GM23338 (cell line): Measurements from ENCODE around the gene WDR26. TPM values are rescaled to one million over a fixed set of nuclear protein-coding genes. Genes with fewer than 3 reads are reported as not detected.

ENCODE experiments used
- ATAC-seq: fragments of 200-7000 bp; cut with Tn5 transposase; 3 replicates; pipeline ENCODE4 v1.9.1; 2020
- DNase-seq: peaks from one replicate; pipeline ENCODE4 v3.0.0-alpha.2; 2015; ENCODE audit warnings: low spot score
- H2AFZ ChIP-seq: fragments of 200-600 bp; sonication (generic); 2 replicates; pipeline ENCODE4 v1.8.0; 2016; ENCODE audit warnings: antibody characterized with exemption, mild to moderate bottlenecking, moderate library complexity
- H3F3A ChIP-seq: fragments of 200-600 bp; sonication (generic); replicated peaks from 2 replicates; pipeline ENCODE4 v1.8.0; 2017; ENCODE audit warnings: antibody characterized with exemption, mixed run types, low read depth
- H3K27ac ChIP-seq: fragments of 200-600 bp; sonication (generic); 2 replicates; pipeline ENCODE4 v1.6.1; 2016; ENCODE audit warnings: low read depth
- H3K27me3 ChIP-seq: fragments of 200-600 bp; sonication (generic); 2 replicates; pipeline ENCODE4 v1.8.0; 2016; ENCODE audit warnings: mild to moderate bottlenecking, mixed run types, moderate library complexity; ENCODE audit not compliant: insufficient read depth
- H3K36me3 ChIP-seq: fragments of 200-600 bp; sonication (generic); 2 replicates; pipeline ENCODE4 v1.8.0; 2016; ENCODE audit warnings: mild to moderate bottlenecking; ENCODE audit not compliant: insufficient read depth
- H3K4me1 ChIP-seq: fragments of 200-600 bp; sonication (generic); 2 replicates; pipeline ENCODE4 v1.8.0; 2016; ENCODE audit warnings: mild to moderate bottlenecking, moderate library complexity; ENCODE audit not compliant: insufficient read depth
- H3K4me2 ChIP-seq: fragments of 200-600 bp; sonication (generic); 2 replicates; pipeline ENCODE4 v1.7.1; 2017; ENCODE audit warnings: mixed run types
- H3K4me3 ChIP-seq: fragments of 200-600 bp; sonication (generic); 2 replicates; pipeline ENCODE4 v1.6.1; 2016; ENCODE audit warnings: mixed run types
- H3K79me2 ChIP-seq: fragments of 200-600 bp; sonication (generic); replicated peaks from 2 replicates; pipeline ENCODE4 v1.8.0; 2017; ENCODE audit warnings: mild to moderate bottlenecking; ENCODE audit not compliant: insufficient read depth
- H3K9me2 ChIP-seq: fragments of 200-600 bp; sonication (generic); 2 replicates; pipeline ENCODE4 v1.8.0; 2017; ENCODE audit not compliant: insufficient read depth
- H4K20me1 ChIP-seq: fragments of 200-600 bp; sonication (generic); replicated peaks from 2 replicates; pipeline ENCODE4 v1.8.0; 2017; ENCODE audit warnings: mild to moderate bottlenecking; ENCODE audit not compliant: insufficient read depth
- H3K27ac Mint-ChIP-seq: 2 replicates; pipeline ENCODE4 v1.8.0; 2020; ENCODE audit warnings: inconsistent platforms, mild to moderate bottlenecking, moderate library complexity, mixed read lengths
- H3K27me3 Mint-ChIP-seq: 3 replicates; pipeline ENCODE4 v1.8.0; 2022; ENCODE audit warnings: low read depth, mild to moderate bottlenecking, moderate library complexity, mixed read lengths, inconsistent platforms; ENCODE audit not compliant: insufficient read depth, poor library complexity
- H3K36me3 Mint-ChIP-seq: 3 replicates; pipeline ENCODE4 v1.8.0; 2021; ENCODE audit warnings: low read depth, mild to moderate bottlenecking, inconsistent platforms, moderate library complexity, mixed read lengths
- H3K4me1 Mint-ChIP-seq: 3 replicates; pipeline ENCODE4 v1.8.0; 2020; ENCODE audit warnings: mild to moderate bottlenecking, inconsistent platforms, mixed read lengths
- H3K4me3 Mint-ChIP-seq: 3 replicates; pipeline ENCODE4 v1.8.0; 2021; ENCODE audit warnings: moderate library complexity, mild to moderate bottlenecking, inconsistent platforms, mixed read lengths
- H3K9me3 Mint-ChIP-seq: 3 replicates; pipeline ENCODE4 v1.8.0; 2020; ENCODE audit warnings: moderate library complexity, mild to moderate bottlenecking, inconsistent platforms, mixed read lengths
- CREB1 ChIP-seq: fragments of 250-450 bp; sonication (Bioruptor Pico); IDR thresholded peaks from 2 replicates; pipeline ENCODE4 v1.5.0; 2020; ENCODE audit warnings: low read depth, mild to moderate bottlenecking, moderate library complexity
- CTCF ChIP-seq, 2 experiments: fragments of 200-600 bp in 1 of 2; sonication (generic) in 1 of 2; conservative IDR thresholded peaks; 2 replicates each; pipeline versions ENCODE4 v1.5.1 to v1.6.1; 2016 to 2017; ENCODE audit warnings: antibody characterized with exemption in 2 of 2, low read depth in 2 of 2, mild to moderate bottlenecking in 2 of 2, moderate library complexity in 1 of 2
- EZH2 ChIP-seq: fragments of 200-600 bp; sonication (generic); IDR thresholded peaks from one replicate; pipeline ENCODE4 v1.8.0; 2017; ENCODE audit warnings: antibody characterized with exemption, mild to moderate bottlenecking, low read depth; ENCODE audit not compliant: unreplicated experiment
- EZH2phosphoT487 ChIP-seq: fragments of 200-600 bp; sonication (generic); IDR thresholded peaks from one replicate; pipeline ENCODE4 v1.8.1; 2018; ENCODE audit warnings: antibody characterized with exemption; ENCODE audit not compliant: unreplicated experiment
- JUNB ChIP-seq: IDR thresholded peaks from one replicate; pipeline ENCODE4 v1.6.1; 2016; ENCODE audit warnings: antibody characterized with exemption; ENCODE audit not compliant: unreplicated experiment
- STAT1 ChIP-seq: IDR thresholded peaks from one replicate; pipeline ENCODE4 v1.6.1; 2016; ENCODE audit warnings: antibody characterized with exemption; ENCODE audit not compliant: unreplicated experiment
- ZNF331 ChIP-seq: fragments of 250-450 bp; sonication (Bioruptor Pico); IDR thresholded peaks from 2 replicates; pipeline ENCODE4 v1.5.0; 2020; ENCODE audit warnings: low read depth, mild to moderate bottlenecking, moderate library complexity
- polyA plus RNA-seq: library from polyadenylated mRNA; unstranded; fragments of >200 nt; fragmentation: Nextera tagmentation; extraction: Ambion mirVana; gene quantifications from 2 replicates; pipeline ENCODE4 v1.2.1, GENCODE V29; 2016
- total RNA-seq: library from RNA; depleted of rRNA; stranded (reverse); fragments of >200 nt; shearing (Covaris generic); gene quantifications from 2 replicates; pipeline ENCODE4 v1.2.3, GENCODE V29; 2014
- TF ChIP-seq, protein P1 (sequence below): fragments of 250-450 bp; sonication (Bioruptor Pico); IDR thresholded peaks from 2 replicates; pipeline ENCODE4 v1.5.0; 2020; ENCODE audit warnings: mild to moderate bottlenecking, moderate library complexity

WDR26 gene
- total and polyA plus RNA-seq, 2 experiments from 2014 or later, result 16.9 to 74.6 TPM

DNA sequence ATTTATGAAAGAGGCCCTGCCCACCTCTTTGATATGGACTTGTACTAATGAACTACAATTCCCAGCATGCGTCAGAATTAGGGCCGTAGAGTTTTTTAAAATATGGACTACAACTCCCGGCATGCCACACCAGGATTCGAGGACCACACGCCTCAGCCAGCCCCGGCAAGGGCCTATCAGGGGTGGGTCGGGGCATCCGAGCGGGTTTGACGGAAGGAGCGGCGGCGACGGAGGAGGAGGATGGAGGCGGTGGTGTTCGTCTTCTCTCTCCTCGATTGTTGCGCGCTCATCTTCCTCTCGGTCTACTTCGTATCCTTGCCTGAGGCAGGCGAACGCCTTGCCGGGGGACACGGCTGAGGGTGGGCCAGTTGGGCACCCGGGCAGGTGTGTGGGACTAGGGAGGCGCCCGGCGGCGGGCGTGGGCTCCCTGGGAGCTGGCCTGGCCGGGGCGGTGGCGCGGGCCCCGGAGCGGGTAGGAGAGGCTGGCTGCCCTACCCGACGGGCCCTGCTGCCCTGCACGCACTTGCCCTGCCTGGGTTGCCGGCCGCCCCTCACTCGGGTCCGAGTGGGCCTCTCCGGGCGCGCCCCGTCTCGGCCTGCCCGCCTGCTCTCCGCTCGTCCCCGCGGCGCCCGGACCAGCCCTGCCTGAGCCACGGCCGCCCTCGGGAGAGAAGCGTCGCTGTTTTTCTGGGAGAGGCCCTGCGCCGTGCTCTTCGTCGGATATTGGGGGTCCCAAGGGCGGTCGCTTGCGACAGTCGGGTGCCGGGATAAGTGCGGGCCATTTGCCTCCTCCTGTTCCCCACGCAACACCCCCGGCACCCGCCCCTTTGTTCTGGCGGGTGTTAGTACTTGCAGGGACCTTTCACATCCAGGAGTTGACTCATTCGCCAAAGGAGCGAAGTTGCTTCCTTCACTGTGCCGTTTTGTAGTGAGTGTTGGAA lies 77.6 kb downstream of the WDR26 start, which contains the start of gene CNIH4 (continued):
- TF ChIP-seq CREB1 (CRISPR knock-in tag) (peak; percentile 66), STAT1 (no peak), EZH2 (no peak)
- TF ChIP-seq, protein P1, sequence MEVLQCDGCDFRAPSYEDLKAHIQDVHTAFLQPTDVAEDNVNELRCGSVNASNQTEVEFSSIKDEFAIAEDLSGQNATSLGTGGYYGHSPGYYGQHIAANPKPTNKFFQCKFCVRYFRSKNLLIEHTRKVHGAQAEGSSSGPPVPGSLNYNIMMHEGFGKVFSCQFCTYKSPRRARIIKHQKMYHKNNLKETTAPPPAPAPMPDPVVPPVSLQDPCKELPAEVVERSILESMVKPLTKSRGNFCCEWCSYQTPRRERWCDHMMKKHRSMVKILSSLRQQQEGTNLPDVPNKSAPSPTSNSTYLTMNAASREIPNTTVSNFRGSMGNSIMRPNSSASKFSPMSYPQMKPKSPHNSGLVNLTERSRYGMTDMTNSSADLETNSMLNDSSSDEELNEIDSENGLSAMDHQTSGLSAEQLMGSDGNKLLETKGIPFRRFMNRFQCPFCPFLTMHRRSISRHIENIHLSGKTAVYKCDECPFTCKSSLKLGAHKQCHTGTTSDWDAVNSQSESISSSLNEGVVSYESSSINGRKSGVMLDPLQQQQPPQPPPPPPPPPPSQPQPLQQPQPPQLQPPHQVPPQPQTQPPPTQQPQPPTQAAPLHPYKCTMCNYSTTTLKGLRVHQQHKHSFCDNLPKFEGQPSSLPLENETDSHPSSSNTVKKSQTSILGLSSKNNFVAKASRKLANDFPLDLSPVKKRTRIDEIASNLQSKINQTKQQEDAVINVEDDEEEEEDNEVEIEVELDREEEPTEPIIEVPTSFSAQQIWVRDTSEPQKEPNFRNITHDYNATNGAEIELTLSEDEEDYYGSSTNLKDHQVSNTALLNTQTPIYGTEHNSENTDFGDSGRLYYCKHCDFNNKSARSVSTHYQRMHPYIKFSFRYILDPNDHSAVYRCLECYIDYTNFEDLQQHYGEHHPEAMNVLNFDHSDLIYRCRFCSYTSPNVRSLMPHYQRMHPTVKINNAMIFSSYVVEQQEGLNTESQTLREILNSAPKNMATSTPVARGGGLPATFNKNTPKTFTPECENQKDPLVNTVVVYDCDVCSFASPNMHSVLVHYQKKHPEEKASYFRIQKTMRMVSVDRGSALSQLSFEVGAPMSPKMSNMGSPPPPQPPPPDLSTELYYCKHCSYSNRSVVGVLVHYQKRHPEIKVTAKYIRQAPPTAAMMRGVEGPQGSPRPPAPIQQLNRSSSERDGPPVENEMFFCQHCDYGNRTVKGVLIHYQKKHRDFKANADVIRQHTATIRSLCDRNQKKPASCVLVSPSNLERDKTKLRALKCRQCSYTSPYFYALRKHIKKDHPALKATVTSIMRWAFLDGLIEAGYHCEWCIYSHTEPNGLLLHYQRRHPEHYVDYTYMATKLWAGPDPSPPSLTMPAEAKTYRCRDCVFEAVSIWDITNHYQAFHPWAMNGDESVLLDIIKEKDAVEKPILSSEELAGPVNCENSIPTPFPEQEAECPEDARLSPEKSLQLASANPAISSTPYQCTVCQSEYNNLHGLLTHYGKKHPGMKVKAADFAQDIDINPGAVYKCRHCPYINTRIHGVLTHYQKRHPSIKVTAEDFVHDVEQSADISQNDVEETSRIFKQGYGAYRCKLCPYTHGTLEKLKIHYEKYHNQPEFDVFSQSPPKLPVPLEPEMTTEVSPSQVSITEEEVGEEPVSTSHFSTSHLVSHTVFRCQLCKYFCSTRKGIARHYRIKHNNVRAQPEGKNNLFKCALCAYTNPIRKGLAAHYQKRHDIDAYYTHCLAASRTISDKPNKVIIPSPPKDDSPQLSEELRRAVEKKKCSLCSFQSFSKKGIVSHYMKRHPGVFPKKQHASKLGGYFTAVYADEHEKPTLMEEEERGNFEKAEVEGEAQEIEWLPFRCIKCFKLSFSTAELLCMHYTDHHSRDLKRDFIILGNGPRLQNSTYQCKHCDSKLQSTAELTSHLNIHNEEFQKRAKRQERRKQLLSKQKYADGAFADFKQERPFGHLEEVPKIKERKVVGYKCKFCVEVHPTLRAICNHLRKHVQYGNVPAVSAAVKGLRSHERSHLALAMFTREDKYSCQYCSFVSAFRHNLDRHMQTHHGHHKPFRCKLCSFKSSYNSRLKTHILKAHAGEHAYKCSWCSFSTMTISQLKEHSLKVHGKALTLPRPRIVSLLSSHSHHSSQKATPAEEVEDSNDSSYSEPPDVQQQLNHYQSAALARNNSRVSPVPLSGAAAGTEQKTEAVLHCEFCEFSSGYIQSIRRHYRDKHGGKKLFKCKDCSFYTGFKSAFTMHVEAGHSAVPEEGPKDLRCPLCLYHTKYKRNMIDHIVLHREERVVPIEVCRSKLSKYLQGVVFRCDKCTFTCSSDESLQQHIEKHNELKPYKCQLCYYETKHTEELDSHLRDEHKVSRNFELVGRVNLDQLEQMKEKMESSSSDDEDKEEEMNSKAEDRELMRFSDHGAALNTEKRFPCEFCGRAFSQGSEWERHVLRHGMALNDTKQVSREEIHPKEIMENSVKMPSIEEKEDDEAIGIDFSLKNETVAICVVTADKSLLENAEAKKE (CRISPR knock-in tag), result no peak

DNA sequence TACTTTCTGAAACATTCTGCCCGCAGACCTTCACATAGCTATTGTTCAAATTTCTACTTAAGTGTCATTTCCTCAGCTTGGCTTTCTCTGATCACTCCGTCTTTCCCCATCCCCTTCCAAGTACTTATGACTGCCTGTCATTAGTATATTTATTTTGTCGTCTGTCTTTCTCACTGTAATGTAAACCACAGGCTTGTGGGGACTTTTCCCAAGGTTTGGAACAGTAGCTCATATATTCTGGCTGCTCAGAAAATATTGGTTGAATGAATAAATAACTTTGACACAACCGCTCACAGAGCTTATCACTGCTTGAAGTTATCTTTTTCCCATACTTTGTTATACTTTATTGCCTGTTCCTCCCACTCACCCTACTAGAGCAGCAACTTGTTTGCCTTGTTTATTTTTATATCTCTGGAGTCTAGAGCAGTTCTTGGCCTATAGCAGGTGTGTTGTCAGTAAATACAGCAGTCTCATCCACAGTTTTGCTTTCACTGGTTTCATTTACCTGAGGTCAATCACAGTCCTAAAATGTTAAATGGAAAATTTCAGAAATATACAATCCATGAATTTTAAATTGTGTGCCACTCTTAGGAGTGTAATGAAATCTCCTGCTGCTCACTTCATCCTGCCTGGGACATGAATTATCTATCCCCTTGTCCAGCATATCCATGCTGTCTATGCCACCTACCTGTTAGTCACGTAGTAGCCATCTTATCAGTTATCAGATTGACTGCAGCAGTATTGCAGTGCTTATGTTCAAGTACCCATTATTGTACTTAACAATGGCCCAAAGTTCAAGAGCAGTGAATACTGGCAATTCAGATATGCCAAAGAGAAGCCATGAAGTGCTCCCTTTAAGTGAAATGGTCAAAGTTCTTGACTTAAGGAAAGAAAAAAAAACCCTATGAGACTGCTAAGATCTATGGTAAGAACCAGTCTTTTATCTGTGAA lies 80.3 kb downstream of the WDR26 start:
- Histone ChIP-seq H3K4me2 (no peak overlapping the region), H3K27me3 (no peaks in the 10 kb centered on the region), H3K4me1 (peaks cover 16% of the 10 kb centered on the region), H3K79me2 (peaks cover 22% of the 10 kb centered on the region), H3K9me2 (peaks cover 7% of the 10 kb centered on the region; the same call in 1 of the 2 replicates), H2AFZ (no peak overlapping the region), H3K27ac (no peak overlapping the region), H3F3A (no peaks in the 10 kb centered on the region), H3K36me3 (no peaks in the 10 kb centered on the region), H3K4me3 (no peak overlapping the region), H4K20me1 (no peaks in the 10 kb centered on the region)
- Mint-ChIP-seq H3K27ac (no peak overlapping the region), H3K27me3 (no peaks in the 10 kb centered on the region), H3K9me3 (peaks cover 21% of the 10 kb centered on the region), H3K36me3 (peaks cover 11% of the 10 kb centered on the region), H3K4me3 (no peak overlapping the region), H3K4me1 (peaks cover 13% of the 10 kb centered on the region)
- DNase-seq (no peak), ATAC-seq (no peak)
- TF ChIP-seq STAT1 (no peak), JUNB (no peak), EZH2phosphoT487 (no peak), ZNF331 (no peak), CTCF (conservative IDR thresholded peaks at IDR 0.05; ENCODE audit: low read depth in 2 of 2) (no peak), EZH2 (no peak)
